ENCODE results near the gene ACOXL. TPM values are rescaled to one million over a fixed set of nuclear protein-coding genes. Genes with fewer than 3 reads are reported as not detected.

The ACOXL gene
- total RNA-seq, 1 donor from 2014 or later, result not detected

GRCh38 chr2:110834134-110834827, 101.9 kb downstream of the ACOXL start:
- Histone ChIP-seq H3K4me3 (ENCODE audit: low read length in 3 of 3) (no peak overlapping the region), H3K9ac (ENCODE audit: low read depth in 1 of 3, low read length in 3 of 3) (no peak overlapping the region), H3K27ac (ENCODE audit: low read depth, low read length) (no peak overlapping the region), H3K4me1 (ENCODE audit: control insufficient read depth in 3 of 3, insufficient read depth in 3 of 3, low read length in 3 of 3) (peaks cover 0 to 3% (median 0%) of the 10 kb centered on the region in 3 donors), H3K9me3 (ENCODE audit: control insufficient read depth in 3 of 3, low read length in 3 of 3) (no peaks in the 10 kb centered on the region), H3K27me3 (ENCODE audit: control insufficient read depth in 3 of 3, insufficient read depth in 3 of 3, low read length in 3 of 3) (peaks cover 0 to 7% (median 3%) of the 10 kb centered on the region in 3 donors), H3K36me3 (ENCODE audit: control insufficient read depth in 3 of 3, insufficient read depth in 3 of 3, low read length in 3 of 3) (no peaks in the 10 kb centered on the region)

GRCh38 chr2:110836671-110837070, 104.3 kb downstream of the ACOXL start:
- Histone ChIP-seq H3K4me3 (ENCODE audit: low read length in 3 of 3) (no peak overlapping the region), H3K27ac (ENCODE audit: low read depth, low read length) (no peak overlapping the region), H3K36me3 (ENCODE audit: control insufficient read depth in 3 of 3, insufficient read depth in 3 of 3, low read length in 3 of 3) (no peaks in the 10 kb centered on the region), H3K9me3 (ENCODE audit: control insufficient read depth in 3 of 3, low read length in 3 of 3) (no peaks in the 10 kb centered on the region), H3K9ac (ENCODE audit: low read depth in 1 of 3, low read length in 3 of 3) (no peak overlapping the region), H3K27me3 (ENCODE audit: control insufficient read depth in 3 of 3, insufficient read depth in 3 of 3, low read length in 3 of 3) (peaks cover 0 to 7% (median 3%) of the 10 kb centered on the region in 3 donors), H3K4me1 (ENCODE audit: control insufficient read depth in 3 of 3, insufficient read depth in 3 of 3, low read length in 3 of 3) (peaks cover 0 to 3% (median 0%) of the 10 kb centered on the region in 3 donors)

- Histone ChIP-seq H3K4me3 (ENCODE audit: low read length in 3 of 3) (no peak overlapping the region), H3K9me3 (ENCODE audit: control insufficient read depth in 3 of 3, low read length in 3 of 3) (no peaks in the 10 kb centered on the region), H3K27ac (ENCODE audit: low read depth, low read length) (no peak overlapping the region), H3K36me3 (ENCODE audit: control insufficient read depth in 3 of 3, insufficient read depth in 3 of 3, low read length in 3 of 3) (no peaks in the 10 kb centered on the region), H3K4me1 (ENCODE audit: control insufficient read depth in 3 of 3, insufficient read depth in 3 of 3, low read length in 3 of 3) (peaks cover 0 to 3% (median 0%) of the 10 kb centered on the region in 3 donors), H3K27me3 (ENCODE audit: control insufficient read depth in 3 of 3, insufficient read depth in 3 of 3, low read length in 3 of 3) (peaks cover 0 to 7% (median 3%) of the 10 kb centered on the region in 3 donors), H3K9ac (ENCODE audit: low read depth in 1 of 3, low read length in 3 of 3) (no peak overlapping the region)
These were observed 105.4 kb downstream of the ACOXL start for GRCh38 chr2:110837446-110838409.

GRCh38 chr2:110838657-110839384, 106.4 kb downstream of the ACOXL start:
- no peak overlapping the region for H3K4me3 ChIP-seq (ENCODE audit: low read length in 3 of 3)
- H3K27me3 ChIP-seq (ENCODE audit: control insufficient read depth in 3 of 3, insufficient read depth in 3 of 3, low read length in 3 of 3), result peaks cover 0 to 7% (median 0%) of the 10 kb centered on the region in 3 donors
- peaks cover 0 to 3% (median 0%) of the 10 kb centered on the region in 3 donors for H3K4me1 ChIP-seq (ENCODE audit: control insufficient read depth in 3 of 3, insufficient read depth in 3 of 3, low read length in 3 of 3)
- no peak overlapping the region for H3K27ac ChIP-seq (ENCODE audit: low read depth, low read length)
- no peak overlapping the region for H3K9ac ChIP-seq (ENCODE audit: low read depth in 1 of 3, low read length in 3 of 3)
- no peaks in the 10 kb centered on the region for H3K9me3 ChIP-seq (ENCODE audit: control insufficient read depth in 3 of 3, low read length in 3 of 3)
- no peaks in the 10 kb centered on the region for H3K36me3 ChIP-seq (ENCODE audit: control insufficient read depth in 3 of 3, insufficient read depth in 3 of 3, low read length in 3 of 3)

GRCh38 chr2:110840508-110840907, 108.1 kb downstream of the ACOXL start:
- no peak overlapping the region for H3K4me3 ChIP-seq (ENCODE audit: low read length in 3 of 3)
- no peaks in the 10 kb centered on the region for H3K36me3 ChIP-seq (ENCODE audit: control insufficient read depth in 3 of 3, insufficient read depth in 3 of 3, low read length in 3 of 3)
- no peak overlapping the region for H3K9ac ChIP-seq (ENCODE audit: low read depth in 1 of 3, low read length in 3 of 3)
- H3K4me1 ChIP-seq (ENCODE audit: control insufficient read depth in 3 of 3, insufficient read depth in 3 of 3, low read length in 3 of 3), result peaks cover 0 to 3% (median 0%) of the 10 kb centered on the region in 3 donors
- peaks cover 0 to 7% (median 0%) of the 10 kb centered on the region in 3 donors for H3K27me3 ChIP-seq (ENCODE audit: control insufficient read depth in 3 of 3, insufficient read depth in 3 of 3, low read length in 3 of 3)
- no peaks in the 10 kb centered on the region for H3K9me3 ChIP-seq (ENCODE audit: control insufficient read depth in 3 of 3, low read length in 3 of 3)
- no peak overlapping the region for H3K27ac ChIP-seq (ENCODE audit: low read depth, low read length)

- Histone ChIP-seq H3K27me3 (ENCODE audit: control insufficient read depth in 3 of 3, insufficient read depth in 3 of 3, low read length in 3 of 3) (peaks cover 0 to 7% (median 0%) of the 10 kb centered on the region in 3 donors), H3K27ac (ENCODE audit: low read depth, low read length) (no peak overlapping the region), H3K4me3 (ENCODE audit: low read length in 3 of 3) (no peak overlapping the region), H3K4me1 (ENCODE audit: control insufficient read depth in 3 of 3, insufficient read depth in 3 of 3, low read length in 3 of 3) (peaks cover 0 to 3% (median 0%) of the 10 kb centered on the region in 3 donors), H3K36me3 (ENCODE audit: control insufficient read depth in 3 of 3, insufficient read depth in 3 of 3, low read length in 3 of 3) (no peaks in the 10 kb centered on the region), H3K9ac (ENCODE audit: low read depth in 1 of 3, low read length in 3 of 3) (no peak overlapping the region), H3K9me3 (ENCODE audit: control insufficient read depth in 3 of 3, low read length in 3 of 3) (no peaks in the 10 kb centered on the region)
These were observed 109.7 kb downstream of the ACOXL start for GRCh38 chr2:110842048-110842447.

GRCh38 chr2:110843496-110843895, 111.1 kb downstream of the ACOXL start:
- Histone ChIP-seq H3K4me1 (ENCODE audit: control insufficient read depth in 3 of 3, insufficient read depth in 3 of 3, low read length in 3 of 3) (no peaks in the 10 kb centered on the region), H3K27me3 (ENCODE audit: control insufficient read depth in 3 of 3, insufficient read depth in 3 of 3, low read length in 3 of 3) (no peaks in the 10 kb centered on the region), H3K36me3 (ENCODE audit: control insufficient read depth in 3 of 3, insufficient read depth in 3 of 3, low read length in 3 of 3) (no peaks in the 10 kb centered on the region), H3K9ac (ENCODE audit: low read depth in 1 of 3, low read length in 3 of 3) (no peak overlapping the region), H3K27ac (ENCODE audit: low read depth, low read length) (no peak overlapping the region), H3K4me3 (ENCODE audit: low read length in 3 of 3) (no peak overlapping the region), H3K9me3 (ENCODE audit: control insufficient read depth in 3 of 3, low read length in 3 of 3) (no peaks in the 10 kb centered on the region)

GRCh38 chr2:110843959-110844510, 111.7 kb downstream of the ACOXL start:
- Histone ChIP-seq H3K27ac (ENCODE audit: low read depth, low read length) (no peak overlapping the region), H3K9ac (ENCODE audit: low read depth in 1 of 3, low read length in 3 of 3) (no peak overlapping the region)

GRCh38 chr2:110847651-110848050, 115.3 kb downstream of the ACOXL start:
- Histone ChIP-seq H3K4me3 (ENCODE audit: low read length in 3 of 3) (no peak overlapping the region), H3K27ac (ENCODE audit: low read depth, low read length) (no peak overlapping the region), H3K4me1 (ENCODE audit: control insufficient read depth in 3 of 3, insufficient read depth in 3 of 3, low read length in 3 of 3) (no peaks in the 10 kb centered on the region), H3K9ac (ENCODE audit: low read depth in 1 of 3, low read length in 3 of 3) (no peak overlapping the region), H3K27me3 (ENCODE audit: control insufficient read depth in 3 of 3, insufficient read depth in 3 of 3, low read length in 3 of 3) (no peaks in the 10 kb centered on the region), H3K36me3 (ENCODE audit: control insufficient read depth in 3 of 3, insufficient read depth in 3 of 3, low read length in 3 of 3) (no peaks in the 10 kb centered on the region), H3K9me3 (ENCODE audit: control insufficient read depth in 3 of 3, low read length in 3 of 3) (no peaks in the 10 kb centered on the region)

More at GRCh38 chr2:110843959-110844510, 111.7 kb downstream of the ACOXL start:
- Histone ChIP-seq H3K4me3 (ENCODE audit: low read length in 3 of 3) (no peak overlapping the region), H3K9me3 (ENCODE audit: control insufficient read depth in 3 of 3, low read length in 3 of 3) (no peaks in the 10 kb centered on the region), H3K27me3 (ENCODE audit: control insufficient read depth in 3 of 3, insufficient read depth in 3 of 3, low read length in 3 of 3) (no peaks in the 10 kb centered on the region), H3K4me1 (ENCODE audit: control insufficient read depth in 3 of 3, insufficient read depth in 3 of 3, low read length in 3 of 3) (no peaks in the 10 kb centered on the region), H3K36me3 (ENCODE audit: control insufficient read depth in 3 of 3, insufficient read depth in 3 of 3, low read length in 3 of 3) (no peaks in the 10 kb centered on the region)
